Progenitor cell of endocrine pancreas (in vitro differentiated cells): Measurements from ENCODE around the gene HDC. TPM values are rescaled to one million over a fixed set of nuclear protein-coding genes. Genes with fewer than 3 reads are reported as not detected.

Experiments used
- DNase-seq: peaks from one replicate; pipeline ENCODE4 v3.0.0; 2021; ENCODE audit warnings: low spot score; ENCODE audit not compliant: unreplicated experiment
- H3K27ac Mint-ChIP-seq: 2 replicates; pipeline ENCODE4 v1.8.0; 2021; ENCODE audit warnings: mild to moderate bottlenecking, moderate library complexity, mixed read lengths
- H3K27me3 Mint-ChIP-seq: 2 replicates; pipeline ENCODE4 v1.8.0; 2021; ENCODE audit warnings: mixed read lengths
- H3K36me3 Mint-ChIP-seq: 2 replicates; pipeline ENCODE4 v1.8.0; 2022; ENCODE audit warnings: mixed read lengths; ENCODE audit not compliant: insufficient read depth
- H3K4me1 Mint-ChIP-seq: 2 replicates; pipeline ENCODE4 v1.8.0; 2021; ENCODE audit warnings: low read depth, mixed read lengths
- H3K4me3 Mint-ChIP-seq: 2 replicates; pipeline ENCODE4 v1.8.0; 2021; ENCODE audit warnings: low read depth, mild to moderate bottlenecking, moderate library complexity, mixed read lengths
- H3K9me3 Mint-ChIP-seq: 2 replicates; pipeline ENCODE4 v1.8.0; 2021; ENCODE audit warnings: low read depth, mixed read lengths
- CTCF ChIP-seq: fragments of 200-600 bp; sonication (generic); IDR thresholded peaks from one replicate; pipeline ENCODE4 v1.5.0; 2021; ENCODE audit warnings: antibody characterized with exemption, mild to moderate bottlenecking; ENCODE audit not compliant: unreplicated experiment
- total RNA-seq: library from RNA; stranded (reverse); gene quantifications from 2 replicates; pipeline ENCODE4 v1.2.1, GENCODE V29; 2021

Gene HDC
- total RNA-seq, 1 donor from 2014 or later: not detected

DNA sequence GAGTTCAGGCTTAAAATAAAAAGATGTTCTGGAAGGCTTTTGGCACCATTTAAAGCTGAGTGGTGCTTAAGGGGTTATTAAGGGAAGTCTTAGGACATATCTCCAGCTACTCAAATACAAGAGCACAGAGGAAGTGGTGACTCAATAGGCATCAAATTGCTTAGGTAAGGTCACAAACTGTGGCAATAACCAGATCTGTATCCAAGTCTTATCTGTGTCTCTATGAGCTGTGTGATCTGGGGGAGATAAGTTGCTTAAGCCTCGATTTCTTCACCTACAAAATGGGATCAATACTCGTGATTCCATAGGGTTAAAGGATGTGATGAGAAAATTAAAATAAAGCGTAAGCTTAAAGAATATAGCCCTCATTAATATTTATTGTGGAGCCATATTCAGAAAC lies 7.6 kb downstream of the HDC start:
- DNase-seq: no peak
- peaks cover 6% of the 10 kb centered on the region for H3K4me1 Mint-ChIP-seq
- H3K27me3 Mint-ChIP-seq: peaks cover 7% of the 10 kb centered on the region
- no peaks in the 10 kb centered on the region for H3K36me3 Mint-ChIP-seq
- no peak overlapping the region for H3K27ac Mint-ChIP-seq
- no peaks in the 10 kb centered on the region for H3K9me3 Mint-ChIP-seq
- no peak overlapping the region for H3K4me3 Mint-ChIP-seq
- TF ChIP-seq CTCF: no peak

GRCh38 chr15:50257332-50257731 lies 8.2 kb downstream of the HDC start:
- DNase-seq: no peak
- Mint-ChIP-seq H3K9me3 (no peaks in the 10 kb centered on the region), H3K27ac (no peak overlapping the region), H3K36me3 (no peaks in the 10 kb centered on the region), H3K4me1 (peaks cover 6% of the 10 kb centered on the region), H3K27me3 (peaks cover 7% of the 10 kb centered on the region), H3K4me3 (no peak overlapping the region)
- no peak for TF ChIP-seq CTCF

GRCh38 chr15:50256188-50257041 lies 9.1 kb downstream of the HDC start:
- Mint-ChIP-seq H3K4me1 (peaks cover 6% of the 10 kb centered on the region), H3K27ac (no peak overlapping the region), H3K9me3 (no peaks in the 10 kb centered on the region), H3K27me3 (peaks cover 7% of the 10 kb centered on the region), H3K36me3 (no peaks in the 10 kb centered on the region), H3K4me3 (no peak overlapping the region)
- no peak for DNase-seq
- no peak for TF ChIP-seq CTCF

GRCh38 chr15:50252556-50252955 lies 13.0 kb downstream of the HDC start:
- H3K4me3 Mint-ChIP-seq: no peak overlapping the region
- no peak for DNase-seq
- H3K36me3 Mint-ChIP-seq: no peaks in the 10 kb centered on the region
- TF ChIP-seq CTCF: no peak
- no peaks in the 10 kb centered on the region for H3K9me3 Mint-ChIP-seq
- peaks cover 7% of the 10 kb centered on the region for H3K27me3 Mint-ChIP-seq
- H3K27ac Mint-ChIP-seq: no peak overlapping the region
- H3K4me1 Mint-ChIP-seq: peaks cover 3% of the 10 kb centered on the region

DNA sequence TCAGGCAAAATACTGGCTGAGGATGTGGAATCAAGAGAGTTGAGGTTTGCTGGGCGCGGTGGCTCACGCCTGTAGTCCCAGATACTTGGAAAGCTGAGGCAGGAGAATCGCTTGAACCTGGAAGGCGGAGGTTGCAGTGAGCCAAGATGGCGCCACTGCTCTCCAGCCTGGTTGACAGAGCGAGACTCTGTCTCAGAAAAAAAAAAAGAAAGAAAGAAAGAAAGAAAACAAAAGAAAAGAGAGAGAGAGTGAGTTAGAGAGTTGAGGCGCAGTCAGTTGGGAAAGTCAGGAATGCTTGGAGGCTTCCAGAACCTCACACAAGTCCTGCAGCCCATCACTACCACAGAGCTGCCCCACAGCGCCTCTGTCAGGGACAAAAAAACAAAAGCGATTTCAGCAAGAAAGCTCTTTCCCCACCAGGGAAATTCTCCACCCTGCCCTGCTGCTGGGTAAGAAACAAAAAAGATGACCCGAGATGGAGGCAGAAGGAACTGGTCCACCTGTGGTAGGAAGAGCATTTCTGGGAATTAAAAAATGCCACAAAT lies 13.8 kb downstream of the HDC start:
- no peak for TF ChIP-seq CTCF
- H3K4me1 Mint-ChIP-seq: peaks cover 3% of the 10 kb centered on the region
- DNase-seq: no peak
- no peak overlapping the region for H3K4me3 Mint-ChIP-seq
- peaks cover 7% of the 10 kb centered on the region for H3K27me3 Mint-ChIP-seq
- H3K9me3 Mint-ChIP-seq: no peaks in the 10 kb centered on the region
- no peak overlapping the region for H3K27ac Mint-ChIP-seq
- no peaks in the 10 kb centered on the region for H3K36me3 Mint-ChIP-seq
